A673 (cell line): Measurements from ENCODE around the gene TNFSF9.

Experiments
- EZH2 ChIP-seq: fragments of 200-600 bp; sonication (generic); IDR thresholded peaks from 2 replicates; pipeline ENCODE4 v1.6.1; 2017; ENCODE audit warnings: borderline replicate concordance, low read depth, mild to moderate bottlenecking, mixed read lengths, antibody characterized with exemption, low read length; ENCODE audit not compliant: poor library complexity, severe bottlenecking
- TF ChIP-seq, protein P1 (sequence below): fragments of 300-800, 200-600 bp; sonication (generic); conservative IDR thresholded peaks from 2 replicates; pipeline ENCODE4 v1.5.1; 2017; ENCODE audit warnings: low read depth, mild to moderate bottlenecking, antibody characterized with exemption, low read length, moderate library complexity, mixed read lengths

DNA sequence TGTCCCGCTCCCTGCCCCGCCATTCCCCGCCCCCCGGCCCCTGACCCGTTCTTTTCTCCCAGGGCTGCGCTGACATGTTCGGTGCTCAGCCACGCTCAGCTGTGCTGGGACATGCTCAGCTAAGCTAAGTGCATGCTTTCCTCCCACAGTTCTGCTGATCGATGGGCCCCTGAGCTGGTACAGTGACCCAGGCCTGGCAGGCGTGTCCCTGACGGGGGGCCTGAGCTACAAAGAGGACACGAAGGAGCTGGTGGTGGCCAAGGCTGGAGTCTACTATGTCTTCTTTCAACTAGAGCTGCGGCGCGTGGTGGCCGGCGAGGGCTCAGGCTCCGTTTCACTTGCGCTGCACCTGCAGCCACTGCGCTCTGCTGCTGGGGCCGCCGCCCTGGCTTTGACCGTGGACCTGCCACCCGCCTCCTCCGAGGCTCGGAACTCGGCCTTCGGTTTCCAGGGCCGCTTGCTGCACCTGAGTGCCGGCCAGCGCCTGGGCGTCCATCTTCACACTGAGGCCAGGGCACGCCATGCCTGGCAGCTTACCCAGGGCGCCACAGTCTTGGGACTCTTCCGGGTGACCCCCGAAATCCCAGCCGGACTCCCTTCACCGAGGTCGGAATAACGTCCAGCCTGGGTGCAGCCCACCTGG lies 3.7 kb downstream of the TNFSF9 start:
- TF ChIP-seq, protein P1, sequence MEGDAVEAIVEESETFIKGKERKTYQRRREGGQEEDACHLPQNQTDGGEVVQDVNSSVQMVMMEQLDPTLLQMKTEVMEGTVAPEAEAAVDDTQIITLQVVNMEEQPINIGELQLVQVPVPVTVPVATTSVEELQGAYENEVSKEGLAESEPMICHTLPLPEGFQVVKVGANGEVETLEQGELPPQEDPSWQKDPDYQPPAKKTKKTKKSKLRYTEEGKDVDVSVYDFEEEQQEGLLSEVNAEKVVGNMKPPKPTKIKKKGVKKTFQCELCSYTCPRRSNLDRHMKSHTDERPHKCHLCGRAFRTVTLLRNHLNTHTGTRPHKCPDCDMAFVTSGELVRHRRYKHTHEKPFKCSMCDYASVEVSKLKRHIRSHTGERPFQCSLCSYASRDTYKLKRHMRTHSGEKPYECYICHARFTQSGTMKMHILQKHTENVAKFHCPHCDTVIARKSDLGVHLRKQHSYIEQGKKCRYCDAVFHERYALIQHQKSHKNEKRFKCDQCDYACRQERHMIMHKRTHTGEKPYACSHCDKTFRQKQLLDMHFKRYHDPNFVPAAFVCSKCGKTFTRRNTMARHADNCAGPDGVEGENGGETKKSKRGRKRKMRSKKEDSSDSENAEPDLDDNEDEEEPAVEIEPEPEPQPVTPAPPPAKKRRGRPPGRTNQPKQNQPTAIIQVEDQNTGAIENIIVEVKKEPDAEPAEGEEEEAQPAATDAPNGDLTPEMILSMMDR, result no peak
- no peak for TF ChIP-seq EZH2
